Measurements from ENCODE around the gene FAP. TPM values are rescaled to one million over a fixed set of nuclear protein-coding genes. Genes with fewer than 3 reads are reported as not detected.

The FAP gene
- total RNA-seq, 1 donor from 2014 or later: 0.71 TPM

DNA sequence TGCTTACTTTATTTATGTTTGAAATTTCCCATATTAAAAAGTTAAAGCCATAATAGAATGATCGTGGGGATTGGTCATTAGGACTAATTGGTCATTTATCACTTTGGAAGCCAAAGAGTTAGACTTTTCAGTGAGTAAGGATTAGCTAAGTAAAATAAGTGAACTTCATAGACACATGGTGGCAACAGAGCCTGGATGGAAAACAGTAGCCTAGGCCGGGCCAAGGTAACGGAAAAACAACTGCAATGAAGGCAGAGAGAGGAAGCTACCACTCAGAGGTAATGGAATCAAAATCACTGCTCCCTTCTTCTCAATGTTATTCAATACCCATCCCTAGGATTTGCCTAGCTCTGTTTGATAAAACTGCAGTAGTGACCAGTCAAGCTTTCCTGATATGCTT is 87.1 kb downstream of the FAP start:
- Histone ChIP-seq H3K4me1 (no peaks in the 10 kb centered on the region), H3K27ac (replicated peaks) (no peak overlapping the region), H3K9me3 (replicated peaks) (no peaks in the 10 kb centered on the region), H3K36me3 (no peaks in the 10 kb centered on the region), H3K27me3 (ENCODE audit: low read depth) (no peaks in the 10 kb centered on the region), H3K4me3 (no peak overlapping the region)
- DNase-seq: no peak
- TF ChIP-seq, protein P1, sequence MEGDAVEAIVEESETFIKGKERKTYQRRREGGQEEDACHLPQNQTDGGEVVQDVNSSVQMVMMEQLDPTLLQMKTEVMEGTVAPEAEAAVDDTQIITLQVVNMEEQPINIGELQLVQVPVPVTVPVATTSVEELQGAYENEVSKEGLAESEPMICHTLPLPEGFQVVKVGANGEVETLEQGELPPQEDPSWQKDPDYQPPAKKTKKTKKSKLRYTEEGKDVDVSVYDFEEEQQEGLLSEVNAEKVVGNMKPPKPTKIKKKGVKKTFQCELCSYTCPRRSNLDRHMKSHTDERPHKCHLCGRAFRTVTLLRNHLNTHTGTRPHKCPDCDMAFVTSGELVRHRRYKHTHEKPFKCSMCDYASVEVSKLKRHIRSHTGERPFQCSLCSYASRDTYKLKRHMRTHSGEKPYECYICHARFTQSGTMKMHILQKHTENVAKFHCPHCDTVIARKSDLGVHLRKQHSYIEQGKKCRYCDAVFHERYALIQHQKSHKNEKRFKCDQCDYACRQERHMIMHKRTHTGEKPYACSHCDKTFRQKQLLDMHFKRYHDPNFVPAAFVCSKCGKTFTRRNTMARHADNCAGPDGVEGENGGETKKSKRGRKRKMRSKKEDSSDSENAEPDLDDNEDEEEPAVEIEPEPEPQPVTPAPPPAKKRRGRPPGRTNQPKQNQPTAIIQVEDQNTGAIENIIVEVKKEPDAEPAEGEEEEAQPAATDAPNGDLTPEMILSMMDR (IDR thresholded peaks at IDR 0.05; ENCODE audit: borderline replicate concordance): no peak
- intact Hi-C loops (cut with micrococcal nuclease): no loop called here

DNA sequence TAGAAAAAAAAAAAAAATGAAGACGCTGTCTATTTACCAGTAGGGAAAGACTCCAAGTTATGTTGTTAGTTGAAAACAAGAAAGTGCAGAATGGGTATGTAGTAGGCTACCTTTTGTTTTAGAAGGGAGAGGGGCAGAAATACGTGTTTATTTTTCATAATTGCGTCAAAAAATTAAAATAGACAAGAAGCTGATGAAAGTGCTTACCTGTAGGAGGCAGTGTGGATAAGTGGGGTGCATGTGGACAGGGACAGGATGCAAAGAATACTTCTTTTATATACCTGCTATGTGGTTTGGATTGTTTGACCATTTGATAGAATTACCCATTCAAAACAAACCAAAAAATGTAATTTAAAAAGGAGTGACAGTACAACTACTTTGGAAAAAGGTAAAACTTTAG is 88.2 kb downstream of the FAP start:
- no peak overlapping the region for H3K4me3 ChIP-seq
- intact Hi-C loops (cut with micrococcal nuclease): no loop called here

GRCh38 chr2:162153608-162154224 is 89.5 kb downstream of the FAP start:
- intact Hi-C loops (cut with micrococcal nuclease): no loop called here
- H3K9me3 ChIP-seq (replicated peaks): no peaks in the 10 kb centered on the region
- no peak for DNase-seq
- H3K27ac ChIP-seq (replicated peaks): no peak overlapping the region
- TF ChIP-seq, protein P1 (IDR thresholded peaks at IDR 0.05; ENCODE audit: borderline replicate concordance): peak; percentile 51
- no peaks in the 10 kb centered on the region for H3K36me3 ChIP-seq
- H3K27me3 ChIP-seq (ENCODE audit: low read depth): no peaks in the 10 kb centered on the region
- H3K4me1 ChIP-seq: no peaks in the 10 kb centered on the region
- H3K4me3 ChIP-seq: no peak overlapping the region

More for the DNA sequence above, 88.2 kb downstream of the FAP start:
- H3K36me3 ChIP-seq: no peaks in the 10 kb centered on the region
- H3K4me1 ChIP-seq: no peaks in the 10 kb centered on the region
- no peak for DNase-seq
- TF ChIP-seq, protein P1 (IDR thresholded peaks at IDR 0.05; ENCODE audit: borderline replicate concordance): no peak
- no peaks in the 10 kb centered on the region for H3K9me3 ChIP-seq (replicated peaks)
- no peaks in the 10 kb centered on the region for H3K27me3 ChIP-seq (ENCODE audit: low read depth)
- no peak overlapping the region for H3K27ac ChIP-seq (replicated peaks)

GRCh38 chr2:162152147-162152546 is 91.1 kb downstream of the FAP start, which contains the start of gene GCG:
TSS of gene GCG (minus strand) at chr2:162152247. CDS start at chr2:162149178, 3,069 bp downstream.
- Histone ChIP-seq H3K27me3 (ENCODE audit: low read depth) (no peaks in the 10 kb centered on the region), H3K4me3 (no peak within 1 kb of the TSS), H3K36me3 (no peaks in the 10 kb centered on the region), H3K4me1 (no peaks in the 10 kb centered on the region), H3K27ac (replicated peaks) (no peak within 1 kb of the TSS), H3K9me3 (replicated peaks) (no peaks in the 10 kb centered on the region)
- TF ChIP-seq, protein P1 (IDR thresholded peaks at IDR 0.05; ENCODE audit: borderline replicate concordance): no peak
- intact Hi-C loops (cut with micrococcal nuclease): no loop called here
- DNase-seq: no peak

DNA sequence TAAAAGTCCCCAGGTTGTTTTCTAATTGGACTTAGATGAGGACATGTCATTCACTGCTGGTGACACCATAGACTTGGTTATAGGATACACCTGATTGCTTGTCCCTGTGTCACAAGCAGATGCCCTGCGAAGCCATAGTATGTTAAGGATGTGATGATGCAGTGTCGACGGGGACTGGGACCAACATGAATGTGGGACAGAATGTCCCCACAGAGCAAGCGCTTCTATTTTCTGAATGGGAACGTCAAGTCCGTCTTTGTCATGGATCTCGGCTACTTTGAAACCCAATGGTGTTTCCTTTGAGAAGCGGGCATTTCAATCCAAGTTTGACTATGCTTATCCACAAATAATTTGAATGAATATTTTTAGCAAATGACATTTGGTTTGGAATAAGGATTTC is 93.3 kb downstream of the FAP start:
- H3K36me3 ChIP-seq: no peaks in the 10 kb centered on the region
- no peaks in the 10 kb centered on the region for H3K4me1 ChIP-seq
- no peak overlapping the region for H3K27ac ChIP-seq (replicated peaks)
- TF ChIP-seq, protein P1 (IDR thresholded peaks at IDR 0.05; ENCODE audit: borderline replicate concordance): no peak
- no peaks in the 10 kb centered on the region for H3K27me3 ChIP-seq (ENCODE audit: low read depth)
- no peaks in the 10 kb centered on the region for H3K9me3 ChIP-seq (replicated peaks)
- DNase-seq: no peak
- intact Hi-C loops (cut with micrococcal nuclease): no loop called here
- H3K4me3 ChIP-seq: no peak overlapping the region

All from left ventricle myocardium inferior (tissue), 1 donor.